OCI-LY1 (cell line): ENCODE measurements around the gene MEGF8.

Experiments used
- EZH2 ChIP-seq: fragments of 200-600 bp; sonication (generic), shearing (Covaris generic); IDR thresholded peaks from 2 replicates; pipeline ENCODE4 v1.8.0; 2017; ENCODE audit warnings: borderline replicate concordance, mixed run types, mild to moderate bottlenecking, antibody characterized with exemption, low read length, moderate library complexity, mixed read lengths
- TF ChIP-seq, protein P1 (sequence below): fragments of 200-600 bp; sonication (generic), shearing (Covaris generic); IDR thresholded peaks from 2 replicates; pipeline ENCODE4 v1.5.1; 2017; ENCODE audit warnings: mild to moderate bottlenecking, antibody characterized with exemption, low read length, moderate library complexity, mixed read lengths

DNA sequence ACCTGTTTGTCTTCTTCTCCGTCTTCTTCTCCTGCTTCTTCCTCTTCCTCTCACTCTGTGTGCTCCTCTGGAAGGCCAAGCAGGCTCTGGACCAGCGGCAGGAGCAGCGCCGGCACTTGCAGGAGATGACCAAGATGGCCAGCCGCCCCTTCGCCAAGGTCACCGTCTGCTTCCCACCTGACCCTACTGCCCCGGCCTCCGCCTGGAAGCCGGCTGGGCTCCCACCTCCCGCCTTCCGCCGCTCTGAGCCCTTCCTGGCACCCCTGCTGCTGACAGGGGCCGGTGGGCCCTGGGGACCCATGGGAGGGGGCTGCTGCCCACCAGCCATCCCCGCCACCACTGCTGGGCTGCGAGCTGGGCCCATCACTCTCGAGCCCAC, 50.7 kb downstream of the MEGF8 start:
- TF ChIP-seq, protein P1, sequence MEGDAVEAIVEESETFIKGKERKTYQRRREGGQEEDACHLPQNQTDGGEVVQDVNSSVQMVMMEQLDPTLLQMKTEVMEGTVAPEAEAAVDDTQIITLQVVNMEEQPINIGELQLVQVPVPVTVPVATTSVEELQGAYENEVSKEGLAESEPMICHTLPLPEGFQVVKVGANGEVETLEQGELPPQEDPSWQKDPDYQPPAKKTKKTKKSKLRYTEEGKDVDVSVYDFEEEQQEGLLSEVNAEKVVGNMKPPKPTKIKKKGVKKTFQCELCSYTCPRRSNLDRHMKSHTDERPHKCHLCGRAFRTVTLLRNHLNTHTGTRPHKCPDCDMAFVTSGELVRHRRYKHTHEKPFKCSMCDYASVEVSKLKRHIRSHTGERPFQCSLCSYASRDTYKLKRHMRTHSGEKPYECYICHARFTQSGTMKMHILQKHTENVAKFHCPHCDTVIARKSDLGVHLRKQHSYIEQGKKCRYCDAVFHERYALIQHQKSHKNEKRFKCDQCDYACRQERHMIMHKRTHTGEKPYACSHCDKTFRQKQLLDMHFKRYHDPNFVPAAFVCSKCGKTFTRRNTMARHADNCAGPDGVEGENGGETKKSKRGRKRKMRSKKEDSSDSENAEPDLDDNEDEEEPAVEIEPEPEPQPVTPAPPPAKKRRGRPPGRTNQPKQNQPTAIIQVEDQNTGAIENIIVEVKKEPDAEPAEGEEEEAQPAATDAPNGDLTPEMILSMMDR = no peak
- TF ChIP-seq EZH2 = no peak
